EH (cell line): Measurements from ENCODE around the gene MYO18A.

ENCODE experiments used
- DNase-seq: peaks from one replicate; pipeline ENCODE4 v3.0.0-alpha.2; 2015; ENCODE audit warnings: low read depth

MYO18A gene

DNA sequence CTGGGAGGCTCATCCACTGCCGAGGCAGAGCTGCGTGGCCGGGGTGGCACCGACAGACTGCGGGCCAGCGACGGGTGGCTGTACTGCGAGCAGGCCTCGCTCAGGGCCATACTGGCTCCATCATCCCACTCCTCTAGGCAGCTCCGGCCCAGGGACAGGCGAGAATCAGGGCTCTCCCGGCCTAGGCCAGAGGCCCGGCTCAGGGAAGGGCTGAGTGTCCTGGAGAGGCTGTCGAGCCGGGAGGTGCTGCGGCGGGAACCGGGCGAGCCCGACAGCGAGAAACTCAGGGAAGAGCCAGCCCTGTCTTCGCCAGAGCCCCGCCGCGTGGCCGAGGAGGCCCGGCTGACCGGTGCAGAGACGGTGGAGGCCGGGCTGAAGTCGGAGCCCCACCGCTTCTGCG, 99.9 kb downstream of the MYO18A start:
- no peak for DNase-seq

DNA sequence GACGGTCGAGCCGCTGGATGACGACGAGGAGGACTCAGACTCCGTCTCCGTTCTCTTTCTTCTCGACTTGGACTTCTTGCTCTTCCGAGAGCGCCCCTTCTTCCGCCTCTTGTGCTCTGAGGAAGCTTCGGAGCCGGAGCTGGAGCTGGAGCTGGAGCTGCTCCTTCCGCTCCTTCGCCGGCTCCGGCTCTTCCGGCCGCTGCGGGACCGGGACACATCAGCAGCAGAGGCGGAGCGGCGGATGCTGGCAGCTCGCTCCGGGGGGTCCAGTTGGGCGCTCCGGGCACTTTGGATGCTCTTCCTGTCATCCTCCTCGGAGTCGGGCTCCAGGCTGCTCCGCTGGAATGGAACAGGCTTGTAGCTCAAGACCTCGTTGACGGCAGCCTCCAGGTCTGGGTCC, 100.3 kb downstream of the MYO18A start:
- no peak for DNase-seq

DNA sequence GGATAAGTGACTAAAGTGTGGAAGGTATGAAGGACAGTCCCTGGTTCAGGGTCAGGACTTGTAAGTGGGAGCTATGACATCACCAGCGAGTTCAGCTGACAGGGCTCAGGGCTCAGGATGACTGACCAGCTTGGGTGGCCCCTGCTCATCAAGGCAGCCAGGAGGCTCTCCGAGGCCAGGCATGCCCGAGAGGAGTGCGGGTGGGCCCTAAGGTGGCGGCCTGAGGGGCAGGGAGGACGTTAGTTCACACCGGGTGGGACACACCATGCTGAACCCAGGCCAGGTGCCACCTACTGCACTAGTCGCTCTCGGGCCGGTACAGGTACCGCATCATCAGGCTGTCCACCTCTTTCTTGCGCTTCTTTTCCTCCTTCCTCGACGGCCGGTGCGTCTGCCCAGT, 100.8 kb downstream of the MYO18A start:
- DNase-seq: no peak

DNA sequence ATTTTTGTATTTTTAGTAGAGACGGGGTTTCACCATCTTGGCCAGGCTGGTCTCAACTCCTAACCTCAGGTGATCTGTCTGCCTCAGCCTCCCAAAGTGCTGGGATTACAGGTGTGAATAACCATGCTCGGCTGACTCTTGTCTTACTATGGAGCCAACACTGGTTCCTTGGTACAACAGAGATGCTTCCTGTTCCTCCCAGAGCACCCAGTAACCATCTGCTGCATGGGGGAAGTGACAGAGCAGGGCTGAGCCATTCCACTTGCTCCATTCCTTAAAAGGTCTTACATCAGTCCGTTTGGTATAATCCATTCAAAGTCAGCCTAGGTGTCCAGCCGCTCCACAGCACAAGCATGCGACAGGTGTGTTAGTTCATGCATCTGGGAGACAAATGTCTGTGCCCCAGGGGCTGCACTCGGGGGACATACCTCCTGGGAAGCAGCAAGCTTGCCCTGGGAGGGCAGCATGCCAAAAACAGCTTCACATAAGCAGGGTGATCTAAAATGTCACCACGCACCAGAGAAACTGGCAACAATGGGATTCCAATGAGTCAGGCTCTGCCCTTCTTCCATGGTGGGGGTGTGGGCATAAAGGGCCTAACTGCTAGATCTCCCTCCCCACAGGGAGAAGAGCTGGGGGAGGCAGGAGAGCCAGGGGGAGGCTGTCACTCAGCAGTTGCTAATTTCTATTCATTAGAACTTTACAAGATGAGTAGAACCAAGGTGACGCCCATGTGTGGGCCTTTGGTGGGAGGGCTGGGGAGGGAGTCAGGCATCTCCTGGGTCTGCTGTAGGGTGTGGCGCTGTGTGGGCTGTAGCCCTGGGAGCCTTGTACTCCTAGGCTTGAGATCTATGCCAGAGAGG, 101.8 kb downstream of the MYO18A start:
- peak; percentile 39 for DNase-seq

DNA sequence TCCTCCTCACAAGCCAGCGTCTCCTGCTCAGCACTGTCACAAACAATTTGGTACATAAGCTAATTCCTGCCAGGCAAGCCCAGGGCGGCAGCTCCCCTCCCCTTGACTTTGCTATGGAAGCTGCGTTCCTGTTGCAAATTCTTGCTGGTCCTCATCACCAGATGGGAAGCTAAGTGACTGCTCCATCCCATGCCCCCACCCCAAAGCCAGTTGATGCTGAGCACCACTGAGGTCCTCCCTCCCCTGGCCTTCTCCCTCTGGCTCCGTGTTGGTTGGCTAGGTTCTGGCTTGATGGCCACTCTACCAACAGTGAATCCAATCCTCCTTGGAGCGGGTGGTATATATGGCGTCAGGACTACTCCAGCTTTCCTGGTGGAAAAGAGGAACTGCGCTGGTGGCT, 102.9 kb downstream of the MYO18A start:
- DNase-seq: no peak

DNA sequence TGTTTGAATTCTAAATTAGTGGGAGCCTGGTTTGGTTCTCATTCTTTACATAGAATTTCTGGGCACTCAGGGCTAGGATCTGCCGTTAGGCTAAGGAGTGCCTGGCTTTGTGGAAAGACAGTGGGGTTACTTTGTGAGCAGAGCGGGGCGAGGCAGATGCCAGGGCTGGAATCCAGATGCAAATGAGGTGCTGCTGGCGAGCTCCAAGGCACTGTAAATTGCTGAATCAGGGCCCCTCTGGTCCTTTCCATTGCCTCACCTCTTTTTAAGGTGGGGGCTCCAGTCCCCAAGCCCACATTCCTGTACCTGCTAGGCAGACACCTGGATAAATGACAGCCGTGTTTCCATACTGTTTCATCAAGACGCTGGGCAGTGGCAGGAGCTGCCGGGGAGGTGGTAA, 103.5 kb downstream of the MYO18A start:
- DNase-seq: no peak

DNA sequence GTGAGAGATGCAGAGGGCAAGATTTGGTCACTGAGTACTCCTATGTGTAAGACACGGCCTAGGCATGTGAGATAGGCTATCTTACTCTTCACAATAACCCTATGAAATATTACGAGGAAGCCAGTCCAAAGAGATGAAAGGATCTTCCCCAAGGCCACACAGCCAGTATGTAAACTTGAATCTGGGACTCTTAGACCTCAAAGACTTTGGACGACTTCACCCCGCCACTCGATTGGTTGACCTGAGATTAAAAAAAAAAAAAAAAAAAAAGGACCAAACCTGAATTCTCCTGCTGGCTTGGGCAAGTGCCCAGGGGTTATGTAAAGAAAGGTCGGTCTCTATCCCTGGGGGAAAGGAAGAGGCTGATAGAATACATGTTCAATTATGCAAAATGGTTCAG, 104.1 kb downstream of the MYO18A start:
- no peak for DNase-seq

DNA sequence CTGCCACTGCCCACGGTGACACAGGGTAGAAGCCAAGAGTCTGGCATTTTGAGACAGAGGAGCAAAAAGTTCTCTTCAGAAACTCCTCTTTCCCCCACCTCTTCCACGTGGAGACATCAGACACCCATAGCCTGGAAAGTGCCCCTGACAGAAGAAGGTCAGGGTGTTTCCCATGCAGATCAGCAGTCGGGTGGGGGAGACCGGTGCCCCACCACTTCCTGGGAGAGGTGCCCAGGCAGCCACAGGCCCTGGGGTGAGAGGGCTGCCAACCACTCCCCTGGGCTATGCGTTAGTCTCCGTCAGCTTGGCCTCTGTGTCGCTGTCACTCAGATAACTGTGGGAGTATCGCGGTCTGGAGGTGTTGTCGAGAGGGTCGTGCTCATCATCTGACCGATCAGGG, 105.7 kb downstream of the MYO18A start:
- DNase-seq: no peak

DNA sequence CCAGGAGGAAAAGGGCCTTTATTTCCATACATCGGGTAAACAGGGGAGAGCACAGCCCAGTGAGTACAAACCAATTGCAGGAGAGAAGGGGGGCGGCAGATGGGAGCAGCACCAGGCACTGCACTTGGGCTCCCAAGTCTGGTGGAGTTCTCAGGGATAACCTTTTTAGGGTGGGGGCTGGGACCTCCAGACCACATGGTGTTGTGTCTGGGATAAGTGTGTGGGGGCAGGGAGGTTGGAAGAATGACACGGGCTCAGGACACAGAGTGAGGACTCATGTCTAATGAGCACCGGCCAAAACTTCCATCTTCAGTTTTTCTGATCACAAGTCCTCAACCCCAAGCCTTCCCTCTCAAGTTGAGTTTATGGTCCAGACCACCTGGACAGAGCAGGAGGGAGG, 106.7 kb downstream of the MYO18A start:
- DNase-seq: no peak

DNA sequence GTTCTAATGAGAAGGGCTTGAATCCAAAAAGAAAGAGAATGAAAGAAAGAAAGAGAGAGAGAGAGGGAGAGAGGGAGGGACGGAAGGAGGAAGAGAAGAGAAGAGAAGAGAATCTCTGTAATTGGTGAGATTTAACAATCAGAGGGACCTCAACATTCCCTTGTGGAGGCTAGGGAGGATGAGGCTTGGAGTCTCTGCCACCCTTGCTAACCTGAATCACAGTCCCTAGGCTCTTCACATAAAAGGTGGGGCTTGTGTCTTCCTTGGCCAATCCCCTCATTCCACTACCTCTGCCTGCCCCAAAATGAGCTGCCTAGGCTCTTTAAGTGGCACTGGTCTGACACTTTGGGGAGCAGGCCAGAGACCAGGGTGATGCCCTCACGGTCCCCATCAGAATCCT, 107.2 kb downstream of the MYO18A start:
- DNase-seq: no peak

DNA sequence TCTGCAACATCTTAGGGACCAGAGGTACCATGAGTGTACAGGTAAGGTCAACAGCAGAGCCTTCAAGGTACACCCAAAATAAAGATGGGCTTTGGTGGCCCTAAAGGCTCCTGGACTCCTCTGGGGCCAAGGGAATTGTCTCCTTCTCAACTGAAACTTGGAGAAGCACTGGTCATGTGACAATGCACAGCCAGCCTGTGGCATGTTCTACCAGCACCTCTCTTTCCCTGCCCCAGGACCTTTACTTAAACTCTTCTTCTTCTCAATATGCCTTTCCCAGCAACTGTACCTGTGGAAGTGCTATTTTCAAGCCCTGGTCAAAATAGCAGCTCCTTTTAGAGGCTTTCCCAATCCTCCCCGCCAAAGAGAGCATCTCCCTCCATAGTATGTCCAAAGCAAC, 108.9 kb downstream of the MYO18A start:
- DNase-seq: no peak

DNA sequence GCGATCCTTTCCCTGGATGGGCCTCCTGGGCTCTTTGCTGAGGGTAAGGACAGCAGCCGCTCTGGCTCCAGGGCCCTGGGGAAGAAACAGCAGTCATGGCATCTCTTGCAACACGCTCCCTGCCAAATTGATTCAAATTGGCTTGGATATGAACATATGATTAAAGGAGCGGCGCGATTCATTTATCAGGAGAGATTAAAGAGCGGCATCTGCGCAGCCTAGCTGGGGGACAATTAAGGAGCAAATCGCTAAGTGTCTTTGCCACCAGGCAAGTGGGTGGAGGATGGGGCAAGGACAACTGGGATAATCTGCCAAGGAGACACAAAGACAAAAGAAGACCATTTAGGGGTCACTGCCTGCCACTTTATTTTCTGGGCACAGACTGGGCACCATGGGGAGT, 109.4 kb downstream of the MYO18A start:
- DNase-seq: no peak

DNA sequence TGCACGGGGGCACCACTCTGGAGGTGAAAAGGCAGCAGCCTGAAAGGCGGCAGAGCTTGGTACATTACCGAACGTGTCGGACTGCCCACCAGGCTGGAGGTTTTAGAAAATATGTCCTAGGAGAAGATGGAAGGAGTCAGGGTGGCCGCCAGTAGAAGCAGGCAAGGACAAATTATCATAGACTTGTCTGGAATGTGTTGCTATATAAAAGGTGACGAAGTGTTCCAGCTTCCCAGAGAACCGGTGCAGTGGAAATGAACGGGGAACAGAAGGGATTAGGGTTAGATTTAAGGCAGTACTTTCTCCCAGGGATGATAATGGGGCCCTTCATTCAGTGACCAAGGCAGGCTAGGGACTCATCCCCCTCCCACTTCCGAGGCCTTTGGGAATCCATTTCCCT, 109.9 kb downstream of the MYO18A start:
- no peak for DNase-seq

DNA sequence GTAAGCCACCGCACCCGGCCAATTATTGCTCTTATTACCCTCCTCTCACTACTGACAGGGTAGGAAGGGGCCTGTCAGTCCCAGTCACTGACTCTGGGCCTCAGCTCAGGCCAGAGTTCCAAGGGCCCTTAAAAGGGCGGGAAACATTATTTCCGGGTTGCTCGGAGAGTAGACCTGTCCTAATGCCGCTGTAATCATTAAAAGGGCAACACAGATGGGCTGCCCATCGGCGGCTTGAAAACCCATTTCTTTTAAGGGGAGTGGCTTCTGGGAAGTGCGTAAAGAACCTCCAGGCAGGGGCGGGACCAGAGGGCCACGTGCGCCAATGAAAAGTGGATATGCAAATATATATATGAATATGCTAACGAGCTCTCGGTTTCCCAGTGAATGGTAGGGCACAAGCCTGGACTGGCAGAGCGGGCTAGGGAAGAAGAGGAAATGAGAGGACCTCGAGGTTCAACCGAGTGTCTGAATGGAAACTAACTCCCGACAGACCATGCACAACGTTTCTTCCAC, 110.6 kb downstream of the MYO18A start:
- DNase-seq: peak; percentile 61

DNA sequence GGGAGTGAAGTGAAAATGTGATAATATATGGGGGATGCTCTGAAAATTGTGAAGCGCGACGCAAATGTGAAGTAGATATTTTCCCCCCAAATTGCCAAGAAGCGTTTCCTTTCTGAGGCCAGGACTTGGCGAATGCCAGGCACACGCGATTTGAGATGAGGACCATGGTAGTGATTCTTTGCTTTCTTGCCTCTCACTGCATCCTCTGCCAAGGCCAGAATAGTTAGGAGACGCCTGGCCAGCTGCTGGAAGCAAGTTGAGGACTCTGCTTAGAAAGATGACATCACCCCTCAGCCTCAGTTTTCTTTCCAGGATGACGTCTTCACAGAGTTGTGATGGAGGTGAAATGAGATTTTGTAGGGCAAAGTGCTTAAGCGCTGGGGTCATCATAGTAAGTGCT, 111.4 kb downstream of the MYO18A start:
- DNase-seq: no peak

DNA sequence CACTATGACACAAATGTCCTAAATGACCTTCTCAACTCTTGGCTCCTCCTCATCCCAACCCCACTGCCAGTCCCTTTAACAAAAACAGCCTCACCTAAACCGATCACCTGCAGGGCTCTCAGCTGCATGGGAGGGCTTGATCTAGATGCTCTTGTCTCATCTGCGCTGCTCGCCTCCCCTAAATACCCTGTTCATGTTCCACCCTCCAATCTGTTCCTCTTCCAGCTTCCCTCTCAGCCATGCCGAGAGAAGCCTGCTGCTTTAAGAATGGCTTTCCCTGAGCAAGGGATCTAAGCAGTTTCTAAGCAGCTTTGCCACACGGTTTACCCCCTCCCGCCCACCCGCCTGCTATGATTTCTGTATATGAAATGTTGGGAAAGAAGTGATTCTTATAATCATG, 113.6 kb downstream of the MYO18A start:
- DNase-seq: no peak

DNA sequence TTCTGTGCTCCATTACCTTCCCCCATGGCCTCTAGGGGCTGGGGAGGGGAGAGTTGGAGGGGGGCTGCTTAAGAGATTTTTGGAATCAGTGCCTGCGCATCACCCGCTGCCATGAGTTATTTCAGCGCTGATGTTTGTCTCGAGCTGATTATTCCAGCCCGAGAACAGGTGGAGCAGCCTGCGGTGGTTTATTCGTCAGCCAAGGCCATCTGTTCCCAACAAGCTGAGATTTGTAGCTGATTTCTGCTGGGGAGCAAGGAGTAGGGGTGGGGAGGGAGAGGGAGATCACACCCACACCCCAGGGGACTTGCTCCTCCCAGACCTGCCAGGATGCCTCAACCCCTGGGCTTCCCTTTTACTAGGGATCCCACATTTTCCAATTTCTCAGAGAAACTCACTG, 114.2 kb downstream of the MYO18A start:
- no peak for DNase-seq

DNA sequence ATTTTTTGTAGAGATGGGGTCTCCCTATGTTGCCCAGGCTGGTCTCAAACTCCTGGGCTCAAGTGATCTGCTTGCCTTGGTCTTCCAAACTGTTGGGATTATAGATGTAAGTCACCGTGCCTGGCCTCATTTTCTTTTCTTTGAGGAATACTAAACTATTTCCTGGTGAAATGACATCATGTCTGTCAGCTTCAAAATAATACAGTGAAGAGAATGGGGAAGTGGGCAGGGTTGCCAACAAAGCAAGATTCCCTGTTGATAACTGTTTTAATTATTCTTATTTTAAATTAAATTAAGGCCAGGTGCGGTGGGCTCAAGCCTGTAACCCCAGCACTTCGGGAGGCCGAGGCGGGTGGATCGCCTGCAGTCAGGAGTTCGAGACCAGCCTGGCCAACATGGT, 116.2 kb downstream of the MYO18A start:
- DNase-seq: no peak

DNA sequence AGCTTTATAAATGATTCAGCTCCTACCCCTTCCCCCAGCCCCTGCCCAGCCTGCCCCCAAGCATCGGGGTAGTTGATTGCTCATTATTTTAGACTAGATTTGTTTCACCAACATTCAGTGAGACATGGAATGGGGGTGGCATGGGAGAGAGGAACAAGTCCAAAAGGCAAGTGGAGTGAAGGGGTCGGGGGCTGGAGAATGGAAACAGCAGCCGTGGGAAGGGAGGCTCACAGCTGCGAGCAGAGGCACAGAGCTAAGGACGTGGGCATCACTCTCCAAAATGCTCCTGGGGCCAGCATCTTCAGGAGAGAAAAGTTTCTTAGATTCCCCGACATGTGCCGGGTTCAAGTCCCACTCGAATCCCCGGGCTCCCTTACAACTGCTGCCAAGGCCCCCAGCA, 118.0 kb downstream of the MYO18A start:
- DNase-seq: no peak

DNA sequence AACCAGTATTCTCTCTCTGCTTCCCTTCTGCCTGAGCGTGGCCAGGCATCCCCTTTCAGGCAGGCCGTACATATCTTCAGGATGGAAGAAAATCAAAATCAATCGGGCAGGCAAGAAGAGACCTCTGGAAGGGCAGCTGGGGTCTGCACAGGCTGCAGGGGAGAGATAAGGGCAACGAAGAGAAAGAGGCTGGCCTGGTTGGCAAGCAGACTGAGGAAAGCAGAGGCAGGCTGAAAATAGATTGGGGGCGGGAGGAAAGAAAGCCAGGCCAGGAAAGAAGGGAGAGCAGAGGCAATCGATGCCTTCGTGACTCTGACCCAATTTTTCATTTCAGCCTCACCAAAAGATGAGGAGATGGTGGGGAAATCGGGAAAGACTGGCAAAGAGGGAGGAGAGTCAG, 119.2 kb downstream of the MYO18A start:
- DNase-seq: no peak

DNA sequence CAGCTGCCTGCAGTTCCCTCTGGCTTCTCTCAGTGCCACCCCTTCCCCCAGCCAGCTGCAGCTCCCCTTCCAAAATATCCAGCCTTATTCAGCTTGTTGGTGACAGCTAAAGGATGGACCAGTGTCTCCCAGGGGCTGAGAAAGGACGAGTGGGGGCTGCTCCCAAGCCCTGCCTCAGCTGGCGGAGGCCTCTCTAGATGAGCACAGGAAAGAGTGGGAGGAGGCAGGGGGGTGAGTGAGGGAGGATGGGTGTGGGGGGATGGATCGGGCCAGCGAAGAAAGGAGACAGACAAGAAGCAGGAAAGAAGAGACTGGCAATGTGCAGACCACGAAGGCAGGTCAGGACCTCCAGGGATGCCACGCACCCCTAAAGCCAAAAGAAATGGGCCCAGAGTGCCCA, 119.7 kb downstream of the MYO18A start:
- DNase-seq: no peak

DNA sequence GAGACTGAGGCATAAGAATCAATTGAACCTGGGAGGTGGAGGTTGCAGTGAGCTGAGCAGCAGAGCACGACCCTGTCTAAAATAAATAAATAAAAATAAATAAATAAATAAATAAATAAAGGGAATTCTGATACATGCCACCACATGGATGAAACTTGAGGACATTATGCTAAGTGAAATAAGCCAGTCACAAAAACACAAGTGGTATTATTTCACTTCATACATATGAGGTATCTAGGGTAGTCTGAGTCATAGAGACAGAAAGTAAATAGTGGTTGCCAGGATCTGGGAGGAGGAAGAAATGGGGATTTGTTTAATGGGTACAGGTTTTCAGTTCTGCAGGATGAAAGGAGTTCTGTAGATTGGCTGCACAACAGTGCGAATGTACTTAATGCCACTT, 120.9 kb downstream of the MYO18A start:
- peak; percentile 43 for DNase-seq

DNA sequence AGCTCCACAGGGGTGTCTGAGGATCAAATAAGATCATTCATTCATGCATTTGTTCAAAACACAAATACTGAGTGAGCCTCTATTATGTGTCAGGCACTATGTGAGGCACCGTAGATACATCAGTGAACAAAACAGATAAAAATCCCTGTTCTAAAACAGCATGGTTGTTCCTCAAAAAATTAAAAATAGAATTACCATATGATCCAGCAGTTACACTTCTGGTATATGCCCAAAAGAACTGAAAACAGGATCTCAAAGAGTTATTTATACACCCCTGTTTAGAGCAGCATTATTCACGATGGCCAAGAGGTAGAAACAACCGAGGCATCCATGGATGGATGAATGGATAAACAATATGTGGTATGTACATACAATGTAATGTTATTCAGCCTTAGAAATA, 121.8 kb downstream of the MYO18A start:
- no peak for DNase-seq

DNA sequence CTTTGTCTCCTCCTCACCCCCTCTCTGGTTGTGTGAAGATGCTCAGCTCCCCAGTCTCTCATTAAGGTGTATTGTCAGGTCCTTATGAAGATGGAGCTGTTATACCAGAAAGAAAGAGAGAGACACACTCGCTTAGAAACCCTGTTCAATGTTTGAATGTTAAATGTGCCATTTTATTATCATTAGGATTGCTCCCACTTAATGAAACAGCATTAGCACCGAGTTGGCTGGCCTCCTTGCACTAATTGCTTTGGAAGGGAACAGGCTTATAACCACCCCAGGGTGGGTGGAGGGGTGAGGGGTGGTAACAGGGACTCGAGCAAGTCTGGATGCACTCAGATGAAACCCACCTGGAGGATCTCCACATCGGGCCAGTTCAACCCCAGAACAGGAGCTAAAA, 122.8 kb downstream of the MYO18A start:
- DNase-seq: no peak
